Adrenal gland (tissue), 12 donors: Measurements from ENCODE around the gene ARHGAP10. TPM values are rescaled to one million over a fixed set of nuclear protein-coding genes. Genes with fewer than 3 reads are reported as not detected.
A peak's percentile ranks its signal among the peaks of the same experiment; 100 is the strongest.

ENCODE experiments used
- DNase-seq, 7 donors: peaks; one replicate each; pipeline ENCODE4 v3.0.0-alpha.2; 2019 to 2020
- H3K27ac ChIP-seq, 5 donors: fragments of 200-600 bp; sonication (generic) in 4 of 5; 1 replicate in 3 of 5; 2 replicates in 2 of 5; pipeline versions ENCODE4 v1.5.1 to v1.8.0; 2016 to 2020; ENCODE audit warnings: mild to moderate bottlenecking in 1 of 5
- H3K27me3 ChIP-seq: fragments of 200-600 bp; 2 replicates; pipeline ENCODE4 v1.8.0; 2021
- H3K36me3 ChIP-seq, 2 donors: fragments of 200-600 bp; replicated peaks in 1 of 2; 1 replicate in 1 of 2; 2 replicates in 1 of 2; pipeline versions ENCODE4 v1.5.1 to v1.8.0; 2018 to 2022
- H3K4me1 ChIP-seq, 2 donors: fragments of 200-600 bp; replicated peaks in 1 of 2; 1 replicate in 1 of 2; 2 replicates in 1 of 2; pipeline versions ENCODE4 v1.5.1 to v1.8.0; 2018 to 2021
- H3K4me3 ChIP-seq, 4 donors: fragments of 200-600 bp; sonication (generic) in 3 of 4; one replicate each; pipeline ENCODE4 v1.5.1; 2016 to 2018
- H3K9me3 ChIP-seq, 3 donors: fragments of 200-600 bp; sonication (generic) in 1 of 3; replicated peaks in 1 of 3; 1 replicate in 2 of 3; 2 replicates in 1 of 3; pipeline versions ENCODE4 v1.5.1 to v1.8.0; 2016 to 2021
- CTCF ChIP-seq, 6 experiments: fragments of 450-650 bp in 4 of 6; fragments of 200-600 bp in 2 of 6; sonication (generic) in 1 of 6; IDR thresholded peaks; 1 replicate in 5 of 6; 2 replicates in 1 of 6; pipeline versions ENCODE4 v1.5.1 to v1.8.0; 2016 to 2021; ENCODE audit warnings: antibody characterized with exemption in 6 of 6, mild to moderate bottlenecking in 2 of 6, moderate library complexity in 1 of 6
- POLR2A ChIP-seq, 2 donors: fragments of 450-650 bp; IDR thresholded peaks; one replicate each; pipeline ENCODE4 v1.6.1; 2017; ENCODE audit warnings: antibody characterized with exemption in 2 of 2, mild to moderate bottlenecking in 2 of 2, moderate library complexity in 1 of 2
- WGBS, 4 donors: extraction: QIAGEN DNeasy Blood & Tissue Kit in 2 of 4; methylation state at CpG; one replicate each; pipeline versions ENCODE4 v1.1.5 to v1.1.7; 2013 to 2017; 5-methylcytosine and 5-hydroxymethylcytosine counted together
- intact Hi-C, 2 donors: fragments of 100-400 bp; cut with DNase I; formaldehyde crosslinking; loops; one replicate each; pipeline versions ENCODE4 v1.14.1 to v1.15.0; 2022 to 2023
- polyA plus RNA-seq, 3 donors: library from polyadenylated mRNA; stranded (reverse); fragments of 200-250 nt in 2 of 3; fragments of 350-450 nt in 1 of 3; fragmentation: Illumina TruSeq in 1 of 3; extraction: RNeasy Lipid Tissue Mini Kit (QIAGEN cat#74804) in 1 of 3; gene quantifications; one replicate each; pipeline ENCODE4 v1.2.3, GENCODE V29; 2013 to 2014
- total RNA-seq, 9 donors: library from RNA; depleted of rRNA in 4 of 9; stranded (reverse); fragments of >200 nt in 4 of 9; fragments of 120-200 nt in 1 of 9; fragmentation: NEBNext Ultra II Directional in 1 of 9; extraction: Animal tissue kit (Norgen Biotek cat#: 25700) in 1 of 9; gene quantifications; one replicate each; pipeline versions ENCODE4 v1.1.0 to v1.2.4, GENCODE V29; 2013 to 2023
- donor health status: healthy with polysubstance abuse.
- donor health status: Bipolar disorder and iron deficiency.
- donor health status: DM: yes; HTN: yes; CAD: no.
- donor health status: DM: no; HTN: no; CAD: no.
- donor health status: DM: no; HTN: no; CAD: no.
- donor health status: DM: yes; HTN: yes; CAD: no.

The ARHGAP10 gene
- total and polyA plus RNA-seq, 12 donors, result 7.0 to 40.8 (median 22.1) TPM

GRCh38 chr4:147844781-147845180, 112.9 kb downstream of the ARHGAP10 start:
- Histone ChIP-seq H3K27ac (no peak overlapping the region), H3K4me3 (no peak overlapping the region), H3K36me3 (no peaks in the 10 kb centered on the region), H3K27me3 (no peaks in the 10 kb centered on the region), H3K9me3 (no peaks in the 10 kb centered on the region), H3K4me1 (peaks cover 11 to 20% of the 10 kb centered on the region in 2 donors)
- DNase-seq, result no peak
- intact Hi-C loops, result no loop called here
- 90 to 94% (median 91%) methylated on average over 7 of the region's 7 CpGs for WGBS, 4 donors
- TF ChIP-seq POLR2A (IDR thresholded peaks at IDR 0.05) (no peak), CTCF (IDR thresholded peaks at IDR 0.05) (no peak)

- H3K4me1 ChIP-seq, result peaks cover 11 to 20% of the 10 kb centered on the region in 2 donors
- intact Hi-C loops, result no loop called here
Observed at GRCh38 chr4:147846318-147847155, 114.6 kb downstream of the ARHGAP10 start.

GRCh38 chr4:147847751-147848590, 116.1 kb downstream of the ARHGAP10 start:
- peaks cover 11 to 20% of the 10 kb centered on the region in 2 donors for H3K4me1 ChIP-seq

More at GRCh38 chr4:147846318-147847155, 114.6 kb downstream of the ARHGAP10 start:
- Histone ChIP-seq H3K36me3 (no peaks in the 10 kb centered on the region), H3K27me3 (no peaks in the 10 kb centered on the region), H3K4me3 (no peak overlapping the region), H3K9me3 (no peaks in the 10 kb centered on the region), H3K27ac (no peak overlapping the region)
- WGBS, 4 donors, result 69 to 76% (median 73%) methylated on average over 6 of the region's 6 CpGs
- TF ChIP-seq CTCF (IDR thresholded peaks at IDR 0.05) (no peak), POLR2A (IDR thresholded peaks at IDR 0.05) (no peak)
- no peak for DNase-seq

More at GRCh38 chr4:147847751-147848590, 116.1 kb downstream of the ARHGAP10 start:
- no peak for DNase-seq
- TF ChIP-seq POLR2A (IDR thresholded peaks at IDR 0.05) (no peak), CTCF (IDR thresholded peaks at IDR 0.05) (no peak)
- Histone ChIP-seq H3K4me3 (peak overlapping the region in 1 of 4 donors; percentile 7), H3K36me3 (no peaks in the 10 kb centered on the region), H3K9me3 (no peaks in the 10 kb centered on the region), H3K27me3 (no peaks in the 10 kb centered on the region), H3K27ac (peak overlapping the region in 2 of 5 donors; percentile 39 to 55)
- intact Hi-C loops, result no loop called here
- WGBS, 4 donors, result 53 to 77% (median 57%) methylated on average over 8 of the region's 8 CpGs
